GOT3 (cell line): ENCODE results near the gene MYO10.

Experiments
- DNase-seq: peaks from one replicate; lab custom pipeline; 2025; ENCODE audit warnings: mixed read lengths; lab: John Stamatoyannopoulos, UW

The MYO10 gene

GRCh38 chr5:16709691-16710433 lies 226.2 kb downstream of the MYO10 start:
- no peak for DNase-seq

DNA sequence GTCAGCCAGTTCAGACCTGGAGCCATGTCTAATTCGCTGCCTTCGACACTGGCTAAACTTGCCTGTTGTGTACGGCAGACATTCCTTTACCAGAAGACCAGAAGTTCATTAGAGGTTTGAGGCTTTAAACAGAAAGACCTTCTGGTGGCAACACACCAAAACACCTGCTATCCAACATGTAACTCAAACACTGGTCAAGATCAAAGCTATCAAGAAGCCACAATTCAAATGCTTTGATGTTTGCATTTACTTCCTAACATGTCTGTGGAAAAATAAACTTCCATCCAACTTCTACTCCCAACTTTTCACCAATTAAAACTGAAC lies 228.3 kb downstream of the MYO10 start:
- DNase-seq = no peak

DNA sequence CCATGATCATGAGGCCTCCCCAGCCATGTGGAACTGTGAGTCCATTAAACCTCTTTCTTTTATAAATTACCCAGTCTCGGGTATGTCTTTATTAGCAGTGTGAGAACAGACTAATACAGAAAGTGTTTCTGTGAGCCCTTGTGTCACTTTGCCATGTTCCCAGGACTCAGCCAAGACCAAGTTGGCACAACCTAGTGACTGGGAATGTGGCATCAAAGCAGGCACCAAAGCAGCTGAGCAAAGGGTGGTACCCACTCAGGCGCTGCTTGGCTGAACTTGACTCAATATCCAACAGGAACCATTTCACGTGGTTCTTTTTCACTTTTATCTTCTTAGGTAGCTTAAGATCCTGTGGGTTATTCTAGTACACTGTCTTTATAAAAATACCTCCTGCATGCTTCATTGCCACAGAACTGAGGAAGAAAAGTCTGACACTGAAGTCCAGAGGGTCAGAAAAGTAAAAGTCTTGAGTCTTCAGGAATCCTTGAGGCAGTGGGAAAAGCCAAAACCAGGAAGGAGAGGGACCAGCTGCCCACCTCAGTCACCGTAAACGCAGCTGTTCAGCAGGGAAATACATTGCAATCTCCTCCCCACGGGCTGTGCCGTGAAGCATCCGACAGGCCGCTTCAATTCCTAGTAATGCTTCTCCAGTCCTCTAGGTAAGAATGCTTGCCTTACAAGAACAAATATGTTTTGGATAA lies 228.8 kb downstream of the MYO10 start:
- no peak for DNase-seq

DNA sequence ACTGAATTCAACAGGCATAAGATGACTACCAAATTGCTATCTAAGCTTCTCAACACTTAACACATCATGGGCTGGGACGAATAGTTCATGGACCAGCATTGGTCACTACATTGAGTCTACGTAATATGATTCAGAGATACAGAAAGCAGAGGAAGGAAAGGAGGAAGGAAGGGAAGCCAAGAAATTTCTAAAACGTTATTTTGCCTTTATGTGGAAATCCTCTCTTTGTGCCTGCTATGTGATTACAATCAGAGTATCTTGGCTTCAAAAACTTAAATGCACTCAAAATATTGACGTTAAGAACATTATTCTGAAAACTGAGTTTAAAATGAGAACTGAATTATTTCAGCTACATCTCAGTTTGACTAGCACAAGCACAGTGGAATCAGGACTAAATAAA lies 231.1 kb downstream of the MYO10 start:
- DNase-seq = no peak

GRCh38 chr5:16702964-16703363 lies 233.1 kb downstream of the MYO10 start:
- no peak for DNase-seq

GRCh38 chr5:16701134-16702099 lies 234.7 kb downstream of the MYO10 start:
- no peak for DNase-seq

DNA sequence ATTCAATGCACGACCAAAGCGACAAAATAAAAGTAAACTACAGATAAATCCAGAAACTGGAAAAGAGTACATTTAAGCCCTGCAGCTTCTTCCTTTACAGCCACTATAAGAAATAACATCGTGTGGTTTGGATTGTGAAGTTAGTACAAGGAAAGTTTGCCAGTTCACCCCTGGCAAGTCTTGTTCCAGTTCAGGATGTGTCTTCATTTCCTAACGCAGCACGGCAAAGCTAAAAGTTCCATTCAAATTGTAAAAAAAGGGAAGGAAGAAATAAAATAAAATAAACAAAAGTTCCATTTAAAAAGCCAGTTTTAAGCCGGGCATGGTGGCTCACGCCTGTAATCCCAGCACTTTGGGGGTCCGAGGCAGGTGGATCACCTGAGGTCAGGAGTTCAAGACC lies 236.0 kb downstream of the MYO10 start:
- DNase-seq = no peak

DNA sequence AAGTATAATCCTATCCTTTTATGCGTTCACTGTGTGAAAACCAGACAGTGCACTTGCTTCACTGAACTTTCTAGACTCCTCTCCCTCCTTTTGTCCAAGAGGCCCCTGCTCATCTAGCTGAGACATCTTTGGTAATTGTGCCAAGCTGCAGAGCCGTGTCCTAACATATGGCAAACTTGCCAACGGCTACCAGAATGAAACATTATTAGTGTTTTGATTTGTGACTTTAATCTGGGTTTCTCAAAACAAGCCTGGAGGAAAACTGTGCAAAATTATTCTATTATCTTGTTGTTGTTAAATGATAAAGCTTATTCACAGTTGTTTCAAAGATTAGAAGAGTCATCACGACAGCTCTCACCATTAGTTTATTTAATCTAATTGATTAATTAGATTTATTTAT lies 240.3 kb downstream of the MYO10 start:
- DNase-seq = no peak

GRCh38 chr5:16693879-16694278 lies 242.2 kb downstream of the MYO10 start:
- no peak for DNase-seq

DNA sequence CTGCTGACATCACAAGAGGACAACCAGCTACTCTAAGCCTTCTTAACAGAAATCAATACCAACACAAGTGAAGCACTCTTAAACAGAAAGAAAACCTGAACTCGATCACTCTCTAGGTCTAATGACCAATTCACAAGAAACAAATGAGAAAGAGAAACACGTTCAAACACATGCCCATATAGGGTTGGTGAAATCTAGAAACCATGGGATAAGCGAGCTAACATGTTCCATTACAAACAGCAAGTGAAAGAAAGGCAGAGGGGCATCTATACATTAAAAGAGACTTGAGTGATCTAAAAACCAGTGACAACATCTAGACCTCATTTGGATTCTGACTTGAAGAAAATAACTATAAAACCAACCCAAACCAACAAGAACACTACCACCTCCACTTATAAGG lies 244.4 kb downstream of the MYO10 start:
- no peak for DNase-seq

DNA sequence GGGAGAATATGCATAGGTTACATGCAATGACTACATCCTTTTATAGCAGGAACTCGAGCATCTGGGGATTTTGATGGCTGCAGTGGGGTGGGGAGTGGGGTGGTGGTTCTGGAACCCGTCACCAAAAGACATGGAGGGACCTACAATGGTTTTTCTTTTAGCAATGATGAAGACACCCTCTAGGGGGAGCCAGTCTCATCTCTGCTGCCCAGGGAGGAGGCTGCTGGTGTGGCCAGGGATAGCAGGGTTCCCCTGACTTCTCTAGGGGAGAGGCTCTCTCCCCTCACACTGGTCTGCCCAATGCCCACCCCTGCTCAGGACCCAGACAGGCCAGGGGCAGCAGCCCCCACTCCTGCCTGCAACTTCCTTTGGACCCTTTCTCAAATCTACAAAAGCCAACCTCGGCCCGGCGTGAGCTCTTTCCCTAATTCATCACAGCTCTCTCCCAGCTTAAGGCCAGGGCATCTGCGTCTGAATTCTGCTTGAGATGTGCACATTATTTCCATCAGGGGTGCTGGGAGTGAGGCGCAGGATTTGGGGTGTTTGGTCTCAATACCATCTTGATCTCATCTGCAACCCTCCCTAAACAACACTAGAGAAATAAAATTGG lies 245.7 kb downstream of the MYO10 start:
- DNase-seq = no peak

- no peak for DNase-seq
Measured at GRCh38 chr5:16687898-16688297, 248.2 kb downstream of the MYO10 start.

DNA sequence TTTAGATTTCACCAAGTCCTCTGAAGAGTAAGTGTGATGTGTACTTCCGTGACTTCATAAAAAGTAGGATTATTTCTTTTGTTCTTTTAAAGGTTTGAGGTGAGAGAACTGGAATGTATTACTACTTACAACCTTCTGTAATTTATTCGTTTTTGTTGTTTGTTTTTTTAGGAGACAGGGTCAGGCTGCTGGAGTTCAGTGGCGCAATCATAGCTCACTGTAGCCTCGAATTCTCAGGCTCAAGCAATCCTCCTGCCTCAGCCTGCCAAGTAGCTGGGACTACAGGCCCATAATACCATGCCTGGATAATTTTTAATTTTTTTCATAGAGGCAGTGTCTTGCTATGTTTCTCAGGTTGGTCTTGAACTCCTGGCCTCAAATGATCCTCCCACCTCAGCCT lies 251.0 kb downstream of the MYO10 start:
- no peak for DNase-seq

DNA sequence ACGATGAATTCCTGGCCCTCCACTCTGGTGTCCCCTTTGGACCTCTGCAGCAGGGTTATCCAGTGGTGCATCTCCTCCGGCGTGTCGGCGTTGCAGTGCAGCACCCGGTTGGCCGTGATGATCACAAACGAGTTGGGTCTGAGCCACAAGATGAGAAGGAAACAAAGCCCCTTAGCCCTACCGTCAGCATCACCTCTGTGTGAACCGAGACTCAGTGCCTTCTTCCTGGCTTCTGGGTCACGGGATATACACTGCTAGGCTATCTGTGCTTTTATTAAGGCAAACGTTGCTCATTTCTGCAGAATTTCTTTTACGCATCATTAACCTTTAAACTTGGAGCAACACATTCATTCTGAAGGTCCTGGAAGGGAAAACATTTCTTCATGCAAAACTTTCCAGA lies 254.2 kb downstream of the MYO10 start:
- DNase-seq = no peak

GRCh38 chr5:16679863-16680262 lies 256.2 kb downstream of the MYO10 start:
- DNase-seq = no peak

- no peak for DNase-seq
Measured at GRCh38 chr5:16679190-16679589, 256.9 kb downstream of the MYO10 start.

- no peak for DNase-seq
Measured at GRCh38 chr5:16675806-16676205, 260.3 kb downstream of the MYO10 start.

GRCh38 chr5:16674750-16675149 lies 261.3 kb downstream of the MYO10 start:
- no peak for DNase-seq

- DNase-seq = no peak
Measured at GRCh38 chr5:16673241-16674201, 262.6 kb downstream of the MYO10 start.

- DNase-seq = no peak
Measured at GRCh38 chr5:16671208-16671607, 264.9 kb downstream of the MYO10 start.

- DNase-seq = no peak
Measured at GRCh38 chr5:16669776-16670175, 266.3 kb downstream of the MYO10 start.
